ENCODE data around the gene HNRNPK. TPM values are rescaled to one million over a fixed set of nuclear protein-coding genes. Genes with fewer than 3 reads are reported as not detected.

HNRNPK gene
- total RNA-seq, 1 donor from 2014 or later: 353 TPM

GRCh38 chr9:83937861-83938455 lies 42.1 kb downstream of the HNRNPK start:
- intact Hi-C loops (cut with DNase I): no loop called here
- Histone ChIP-seq H3K27ac (no peak overlapping the region), H3K9me3 (no peaks in the 10 kb centered on the region), H3K4me3 (no peak overlapping the region), H3K27me3 (no peaks in the 10 kb centered on the region), H3K4me1 (peaks cover 12% of the 10 kb centered on the region), H3K36me3 (peaks cover 34% of the 10 kb centered on the region)
- TF ChIP-seq CTCF (IDR thresholded peaks at IDR 0.05): peak; percentile 74
- DNase-seq (no peak), ATAC-seq (peak; percentile 82)

GRCh38 chr9:83936523-83936922 lies 43.5 kb downstream of the HNRNPK start:
- DNase-seq (no peak), ATAC-seq (no peak)
- intact Hi-C loops (cut with DNase I): no loop called here
- Histone ChIP-seq H3K4me1 (peaks cover 12% of the 10 kb centered on the region), H3K9me3 (no peaks in the 10 kb centered on the region), H3K4me3 (no peak overlapping the region), H3K36me3 (peaks cover 20% of the 10 kb centered on the region), H3K27ac (no peak overlapping the region), H3K27me3 (no peaks in the 10 kb centered on the region)
- no peak for TF ChIP-seq CTCF (IDR thresholded peaks at IDR 0.05)

- H3K27ac ChIP-seq: no peak overlapping the region
- intact Hi-C loops (cut with DNase I): no loop called here
- TF ChIP-seq CTCF (IDR thresholded peaks at IDR 0.05): no peak
These were observed 44.6 kb downstream of the HNRNPK start for GRCh38 chr9:83935276-83935935.

GRCh38 chr9:83934569-83935275 lies 45.3 kb downstream of the HNRNPK start:
- peak; percentile 63 for ATAC-seq
- TF ChIP-seq CTCF (IDR thresholded peaks at IDR 0.05): no peak
- intact Hi-C loops (cut with DNase I): no loop called here

More at GRCh38 chr9:83935276-83935935, 44.6 kb downstream of the HNRNPK start:
- H3K9me3 ChIP-seq: no peaks in the 10 kb centered on the region
- H3K4me3 ChIP-seq: no peak overlapping the region
- peaks cover 16% of the 10 kb centered on the region for H3K36me3 ChIP-seq
- peaks cover 12% of the 10 kb centered on the region for H3K4me1 ChIP-seq
- no peaks in the 10 kb centered on the region for H3K27me3 ChIP-seq
- DNase-seq: no peak
- ATAC-seq: no peak

GRCh38 chr9:83933790-83934189 lies 46.2 kb downstream of the HNRNPK start:
- ATAC-seq (peak; percentile 80), DNase-seq (peak; percentile 79)
- no peak overlapping the region for H3K4me3 ChIP-seq
- H3K36me3 ChIP-seq: peaks cover 3% of the 10 kb centered on the region
- intact Hi-C loops (cut with DNase I): no loop called here
- peaks cover 12% of the 10 kb centered on the region for H3K4me1 ChIP-seq
- H3K27ac ChIP-seq: peak overlapping the region; percentile 65
- H3K27me3 ChIP-seq: no peaks in the 10 kb centered on the region
- H3K9me3 ChIP-seq: no peaks in the 10 kb centered on the region
- no peak for TF ChIP-seq CTCF (IDR thresholded peaks at IDR 0.05)

More at GRCh38 chr9:83934569-83935275, 45.3 kb downstream of the HNRNPK start:
- peaks cover 10% of the 10 kb centered on the region for H3K36me3 ChIP-seq
- H3K27ac ChIP-seq: no peak overlapping the region
- no peaks in the 10 kb centered on the region for H3K27me3 ChIP-seq
- H3K4me3 ChIP-seq: no peak overlapping the region
- no peaks in the 10 kb centered on the region for H3K9me3 ChIP-seq
- no peak for DNase-seq
- peaks cover 12% of the 10 kb centered on the region for H3K4me1 ChIP-seq

Measured in upper lobe of right lung (tissue), 1 donor.